Lower leg skin (tissue), 3 donors: Measurements from ENCODE around the gene TXNDC16.

Experiments
- POLR2A ChIP-seq, 2 donors: fragments of 450-650 bp; IDR thresholded peaks; one replicate each; pipeline ENCODE4 v1.6.1; 2016 to 2017; ENCODE audit warnings: antibody characterized with exemption in 2 of 2, mild to moderate bottlenecking in 1 of 2, moderate library complexity in 1 of 2
- TF ChIP-seq, protein P1 (sequence below), 3 donors: fragments of 450-650 bp; IDR thresholded peaks; one replicate each; pipeline ENCODE4 v1.5.1; 2016; ENCODE audit warnings: antibody characterized with exemption in 3 of 3, mild to moderate bottlenecking in 3 of 3, moderate library complexity in 2 of 3

DNA sequence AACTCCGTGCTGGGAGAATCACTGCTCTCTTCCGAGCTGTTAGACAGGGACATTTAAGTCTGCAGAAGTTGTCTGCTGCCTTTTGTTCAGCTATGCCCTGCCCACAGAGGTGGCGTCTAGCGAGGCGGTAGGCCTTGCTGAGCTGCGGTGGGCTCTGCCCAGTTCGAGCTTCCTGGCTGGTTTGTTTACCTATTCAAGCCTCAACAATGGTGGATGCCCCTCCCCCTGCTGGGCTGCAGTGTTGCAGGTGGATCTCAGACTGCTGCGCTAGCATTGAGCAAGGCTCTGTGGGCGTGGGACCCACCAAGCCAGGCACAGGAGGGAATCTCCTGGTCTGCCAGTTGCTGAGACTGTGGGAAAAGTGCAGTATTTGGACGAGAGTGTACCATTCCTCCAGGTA lies 44.0 kb upstream of the TXNDC16 start:
- TF ChIP-seq, protein P1, sequence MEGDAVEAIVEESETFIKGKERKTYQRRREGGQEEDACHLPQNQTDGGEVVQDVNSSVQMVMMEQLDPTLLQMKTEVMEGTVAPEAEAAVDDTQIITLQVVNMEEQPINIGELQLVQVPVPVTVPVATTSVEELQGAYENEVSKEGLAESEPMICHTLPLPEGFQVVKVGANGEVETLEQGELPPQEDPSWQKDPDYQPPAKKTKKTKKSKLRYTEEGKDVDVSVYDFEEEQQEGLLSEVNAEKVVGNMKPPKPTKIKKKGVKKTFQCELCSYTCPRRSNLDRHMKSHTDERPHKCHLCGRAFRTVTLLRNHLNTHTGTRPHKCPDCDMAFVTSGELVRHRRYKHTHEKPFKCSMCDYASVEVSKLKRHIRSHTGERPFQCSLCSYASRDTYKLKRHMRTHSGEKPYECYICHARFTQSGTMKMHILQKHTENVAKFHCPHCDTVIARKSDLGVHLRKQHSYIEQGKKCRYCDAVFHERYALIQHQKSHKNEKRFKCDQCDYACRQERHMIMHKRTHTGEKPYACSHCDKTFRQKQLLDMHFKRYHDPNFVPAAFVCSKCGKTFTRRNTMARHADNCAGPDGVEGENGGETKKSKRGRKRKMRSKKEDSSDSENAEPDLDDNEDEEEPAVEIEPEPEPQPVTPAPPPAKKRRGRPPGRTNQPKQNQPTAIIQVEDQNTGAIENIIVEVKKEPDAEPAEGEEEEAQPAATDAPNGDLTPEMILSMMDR (IDR thresholded peaks at IDR 0.05): no peak
- no peak for TF ChIP-seq POLR2A (IDR thresholded peaks at IDR 0.05)
